ENCODE measurements around the gene BLMH. TPM values are rescaled to one million over a fixed set of nuclear protein-coding genes. Genes with fewer than 3 reads are reported as not detected.

BLMH gene
- polyA plus RNA-seq, 1 of the 3 experiments (the other 2 are of a cell fraction) = 19.4 TPM

Small RNAs within 50 kb of the gene (small RNA-seq; reads per million reads assigned to genes)
- 0 to 16.9 (median 2.6) reads per million in 7 experiments for gene RF00154
- gene RNU6-1267P = 0 reads per million in 7 experiments

Other genes starting within 250 kb of the BLMH start
- 9.6 and 10.8 TPM in 2 replicates for gene NSRP1, start 175.1 kb downstream of the BLMH start, polyA plus RNA-seq (2012; rRNA removed)
- 0.02 and 0.12 TPM in 2 replicates for gene SLC6A4, start 56.2 kb downstream of the BLMH start, polyA plus RNA-seq (2012; rRNA removed)
- gene TMIGD1, start 42.1 kb upstream of the BLMH start, polyA plus RNA-seq (2012; rRNA removed) = not detected in 2 replicates
- gene CPD, start 87.0 kb upstream of the BLMH start, polyA plus RNA-seq (2012; rRNA removed) = 12.5 and 16.5 TPM in 2 replicates
- gene GOSR1, start 185.5 kb upstream of the BLMH start, polyA plus RNA-seq (2012; rRNA removed) = 12.5 and 13.7 TPM in 2 replicates